GM23338 (cell line): ENCODE results near the gene HLA-DMB. TPM values are rescaled to one million over a fixed set of nuclear protein-coding genes. Genes with fewer than 3 reads are reported as not detected.

Experiments
- ATAC-seq: fragments of 200-7000 bp; cut with Tn5 transposase; 3 replicates; pipeline ENCODE4 v1.9.1; 2020
- DNase-seq: peaks from one replicate; pipeline ENCODE4 v3.0.0-alpha.2; 2015; ENCODE audit warnings: low spot score
- H2AFZ ChIP-seq: fragments of 200-600 bp; sonication (generic); 2 replicates; pipeline ENCODE4 v1.8.0; 2016; ENCODE audit warnings: antibody characterized with exemption, mild to moderate bottlenecking, moderate library complexity
- H3F3A ChIP-seq: fragments of 200-600 bp; sonication (generic); replicated peaks from 2 replicates; pipeline ENCODE4 v1.8.0; 2017; ENCODE audit warnings: antibody characterized with exemption, mixed run types, low read depth
- H3K27ac ChIP-seq: fragments of 200-600 bp; sonication (generic); 2 replicates; pipeline ENCODE4 v1.6.1; 2016; ENCODE audit warnings: low read depth
- H3K27me3 ChIP-seq: fragments of 200-600 bp; sonication (generic); 2 replicates; pipeline ENCODE4 v1.8.0; 2016; ENCODE audit warnings: mild to moderate bottlenecking, mixed run types, moderate library complexity; ENCODE audit not compliant: insufficient read depth
- H3K36me3 ChIP-seq: fragments of 200-600 bp; sonication (generic); 2 replicates; pipeline ENCODE4 v1.8.0; 2016; ENCODE audit warnings: mild to moderate bottlenecking; ENCODE audit not compliant: insufficient read depth
- H3K4me1 ChIP-seq: fragments of 200-600 bp; sonication (generic); 2 replicates; pipeline ENCODE4 v1.8.0; 2016; ENCODE audit warnings: mild to moderate bottlenecking, moderate library complexity; ENCODE audit not compliant: insufficient read depth
- H3K4me2 ChIP-seq: fragments of 200-600 bp; sonication (generic); 2 replicates; pipeline ENCODE4 v1.7.1; 2017; ENCODE audit warnings: mixed run types
- H3K4me3 ChIP-seq: fragments of 200-600 bp; sonication (generic); 2 replicates; pipeline ENCODE4 v1.6.1; 2016; ENCODE audit warnings: mixed run types
- H3K79me2 ChIP-seq: fragments of 200-600 bp; sonication (generic); replicated peaks from 2 replicates; pipeline ENCODE4 v1.8.0; 2017; ENCODE audit warnings: mild to moderate bottlenecking; ENCODE audit not compliant: insufficient read depth
- H3K9me2 ChIP-seq: fragments of 200-600 bp; sonication (generic); 2 replicates; pipeline ENCODE4 v1.8.0; 2017; ENCODE audit not compliant: insufficient read depth
- H4K20me1 ChIP-seq: fragments of 200-600 bp; sonication (generic); replicated peaks from 2 replicates; pipeline ENCODE4 v1.8.0; 2017; ENCODE audit warnings: mild to moderate bottlenecking; ENCODE audit not compliant: insufficient read depth
- H3K27ac Mint-ChIP-seq: 2 replicates; pipeline ENCODE4 v1.8.0; 2020; ENCODE audit warnings: inconsistent platforms, mild to moderate bottlenecking, moderate library complexity, mixed read lengths
- H3K27me3 Mint-ChIP-seq: 3 replicates; pipeline ENCODE4 v1.8.0; 2022; ENCODE audit warnings: low read depth, mild to moderate bottlenecking, moderate library complexity, mixed read lengths, inconsistent platforms; ENCODE audit not compliant: insufficient read depth, poor library complexity
- H3K36me3 Mint-ChIP-seq: 3 replicates; pipeline ENCODE4 v1.8.0; 2021; ENCODE audit warnings: low read depth, mild to moderate bottlenecking, inconsistent platforms, moderate library complexity, mixed read lengths
- H3K4me1 Mint-ChIP-seq: 3 replicates; pipeline ENCODE4 v1.8.0; 2020; ENCODE audit warnings: mild to moderate bottlenecking, inconsistent platforms, mixed read lengths
- H3K4me3 Mint-ChIP-seq: 3 replicates; pipeline ENCODE4 v1.8.0; 2021; ENCODE audit warnings: moderate library complexity, mild to moderate bottlenecking, inconsistent platforms, mixed read lengths
- H3K9me3 Mint-ChIP-seq: 3 replicates; pipeline ENCODE4 v1.8.0; 2020; ENCODE audit warnings: moderate library complexity, mild to moderate bottlenecking, inconsistent platforms, mixed read lengths
- ETS1 ChIP-seq: IDR thresholded peaks from 2 replicates; pipeline ENCODE4 v1.6.1; 2016; ENCODE audit warnings: antibody characterized with exemption
- EZH2 ChIP-seq: fragments of 200-600 bp; sonication (generic); IDR thresholded peaks from one replicate; pipeline ENCODE4 v1.8.0; 2017; ENCODE audit warnings: antibody characterized with exemption, mild to moderate bottlenecking, low read depth; ENCODE audit not compliant: unreplicated experiment
- EZH2phosphoT487 ChIP-seq: fragments of 200-600 bp; sonication (generic); IDR thresholded peaks from one replicate; pipeline ENCODE4 v1.8.1; 2018; ENCODE audit warnings: antibody characterized with exemption; ENCODE audit not compliant: unreplicated experiment
- NANOG ChIP-seq: IDR thresholded peaks from 2 replicates; pipeline ENCODE4 v1.6.1; 2016; ENCODE audit warnings: antibody characterized with exemption, borderline replicate concordance
- POLR2AphosphoS5 ChIP-seq: IDR thresholded peaks from 2 replicates; pipeline ENCODE4 v1.6.1; 2016; ENCODE audit warnings: antibody characterized with exemption, low read depth
- ZNF114 ChIP-seq: fragments of 250-450 bp; sonication (Bioruptor Pico); IDR thresholded peaks from 2 replicates; pipeline ENCODE4 v1.5.0; 2020; ENCODE audit warnings: mild to moderate bottlenecking, moderate library complexity
- ZNF331 ChIP-seq: fragments of 250-450 bp; sonication (Bioruptor Pico); IDR thresholded peaks from 2 replicates; pipeline ENCODE4 v1.5.0; 2020; ENCODE audit warnings: low read depth, mild to moderate bottlenecking, moderate library complexity
- ZNF462 ChIP-seq: fragments of 250-450 bp; sonication (Bioruptor Pico); IDR thresholded peaks from 2 replicates; pipeline ENCODE4 v1.5.0; 2020; ENCODE audit warnings: mild to moderate bottlenecking, moderate library complexity
- polyA plus RNA-seq: library from polyadenylated mRNA; unstranded; fragments of >200 nt; fragmentation: Nextera tagmentation; extraction: Ambion mirVana; gene quantifications from 2 replicates; pipeline ENCODE4 v1.2.1, GENCODE V29; 2016
- total RNA-seq: library from RNA; depleted of rRNA; stranded (reverse); fragments of >200 nt; shearing (Covaris generic); gene quantifications from 2 replicates; pipeline ENCODE4 v1.2.3, GENCODE V29; 2014

HLA-DMB gene
- total and polyA plus RNA-seq, 2 experiments from 2014 or later = 0.70 to 1.6 TPM

- TF ChIP-seq ZNF462 (CRISPR knock-in tag) = no peak
- no peak for TF ChIP-seq ZNF331 (CRISPR knock-in tag)
- TF ChIP-seq EZH2 = no peak
- no peak for TF ChIP-seq ZNF114 (CRISPR knock-in tag)
- TF ChIP-seq POLR2AphosphoS5 = no peak
- TF ChIP-seq EZH2phosphoT487 = no peak
Observed at GRCh38 chr6:32962213-32962826, 21.5 kb upstream of the HLA-DMB start (continued).

- Histone ChIP-seq H2AFZ (no peak overlapping the region), H3F3A (no peaks in the 10 kb centered on the region), H3K27ac (no peak overlapping the region), H3K4me1 (no peaks in the 10 kb centered on the region), H3K4me3 (no peak overlapping the region), H3K79me2 (peaks cover 2% of the 10 kb centered on the region; the same call in 1 of the 2 replicates), H3K4me2 (no peak overlapping the region), H3K9me2 (no peaks in the 10 kb centered on the region), H3K36me3 (no peaks in the 10 kb centered on the region), H4K20me1 (no peaks in the 10 kb centered on the region; the same call in 1 of the 2 replicates), H3K27me3 (no peaks in the 10 kb centered on the region)
- H3K9me3 Mint-ChIP-seq = no peaks in the 10 kb centered on the region
- H3K4me3 Mint-ChIP-seq = no peak overlapping the region
- H3K36me3 Mint-ChIP-seq = no peaks in the 10 kb centered on the region
- H3K27me3 Mint-ChIP-seq = no peaks in the 10 kb centered on the region
- no peak overlapping the region for H3K27ac Mint-ChIP-seq
- ATAC-seq (no peak), DNase-seq (no peak)
- H3K4me1 Mint-ChIP-seq = no peaks in the 10 kb centered on the region
- no peak for TF ChIP-seq ZNF462 (CRISPR knock-in tag)
- TF ChIP-seq NANOG = no peak
- no peak for TF ChIP-seq ETS1
Observed at GRCh38 chr6:32960563-32960962, 19.7 kb upstream of the HLA-DMB start.
